A172 (cell line): ENCODE measurements around the gene MAPK8. TPM values are rescaled to one million over a fixed set of nuclear protein-coding genes. Genes with fewer than 3 reads are reported as not detected.

Experiments
- DNase-seq: peaks from one replicate; pipeline ENCODE4 v3.0.0-alpha.2; 2015; ENCODE audit warnings: low spot score
- total RNA-seq: library from RNA; depleted of rRNA; stranded (reverse); fragments of >200 nt; shearing (Covaris generic); gene quantifications from 2 replicates; pipeline ENCODE4 v1.2.3, GENCODE V29; 2014

The MAPK8 gene
- total RNA-seq, 1 experiment from 2014 or later, result 43.6 TPM

GRCh38 chr10:48382982-48383381 is 76.5 kb downstream of the MAPK8 start:
- DNase-seq, result no peak

- DNase-seq, result no peak
Measured at GRCh38 chr10:48383393-48383792, 76.9 kb downstream of the MAPK8 start.

GRCh38 chr10:48384699-48384982 is 78.2 kb downstream of the MAPK8 start:
- DNase-seq, result no peak

- DNase-seq, result no peak
Measured at GRCh38 chr10:48389272-48389671, 82.8 kb downstream of the MAPK8 start.

GRCh38 chr10:48389846-48390557 is 83.5 kb downstream of the MAPK8 start:
- DNase-seq, result no peak

GRCh38 chr10:48390558-48390871 is 84.0 kb downstream of the MAPK8 start:
- DNase-seq, result no peak

- DNase-seq, result peak; percentile 69
Measured at GRCh38 chr10:48390933-48391845, 84.7 kb downstream of the MAPK8 start.

DNA sequence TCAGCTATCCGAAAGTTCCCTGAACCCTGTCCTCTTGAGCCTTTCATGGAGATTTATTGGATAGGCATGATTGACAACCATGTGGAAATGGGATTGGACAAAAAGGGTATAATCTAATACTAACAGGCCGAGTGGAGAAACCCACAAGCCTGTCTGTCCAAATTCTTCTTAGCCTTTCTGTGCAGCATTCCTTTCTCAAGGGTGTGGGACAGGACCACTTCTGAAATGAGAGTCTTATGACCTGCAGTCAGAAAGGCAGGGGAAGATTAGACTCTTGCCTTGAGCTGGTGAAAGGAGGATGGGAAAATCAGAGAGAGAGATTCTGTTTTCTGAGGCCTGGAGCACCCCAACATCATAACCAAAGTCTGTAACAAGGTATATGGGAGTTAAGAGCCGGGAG is 85.5 kb downstream of the MAPK8 start:
- DNase-seq, result no peak

DNA sequence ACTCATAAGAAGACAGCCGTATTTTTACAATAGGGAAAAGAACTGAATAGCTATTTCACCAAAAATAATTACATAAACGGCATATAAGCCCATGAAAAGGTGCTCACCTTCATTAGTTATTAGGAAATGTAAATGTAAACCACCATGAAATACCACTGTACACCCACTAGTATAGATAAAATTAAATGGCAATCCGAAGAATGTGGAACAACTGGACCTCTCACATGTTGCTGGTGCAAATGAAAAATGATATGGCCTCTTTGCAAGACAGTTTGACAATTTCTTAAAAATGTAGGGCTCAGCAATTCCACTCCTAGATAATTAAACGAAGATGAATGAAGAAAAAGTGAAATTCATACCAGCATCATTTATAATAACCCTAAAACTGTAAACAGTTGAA is 91.8 kb downstream of the MAPK8 start:
- no peak for DNase-seq

DNA sequence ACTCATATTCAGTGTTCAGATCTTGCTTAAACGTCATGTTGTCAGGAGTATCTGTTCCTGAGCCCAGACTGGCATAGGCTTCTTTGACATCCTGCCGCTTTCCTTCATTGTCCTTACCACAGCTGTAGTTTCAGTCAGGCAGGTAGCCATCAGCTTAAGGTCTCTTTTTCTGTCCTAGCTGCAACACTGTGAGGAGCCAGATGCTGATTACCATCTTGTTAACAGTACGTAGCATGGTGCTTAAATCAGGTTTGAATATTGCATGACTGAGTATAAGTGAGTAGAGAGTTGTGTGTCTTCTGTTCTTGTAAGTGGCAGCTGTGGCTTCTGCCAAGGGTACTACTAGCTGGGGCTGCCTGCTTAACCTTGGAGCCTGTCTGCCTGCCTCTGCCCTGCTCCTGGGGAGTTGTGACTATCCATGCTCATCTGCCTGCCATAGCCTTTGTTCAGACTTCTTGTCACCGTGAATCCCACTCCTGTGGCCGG is 92.6 kb downstream of the MAPK8 start:
- DNase-seq, result no peak

GRCh38 chr10:48399551-48399950 is 93.1 kb downstream of the MAPK8 start:
- no peak for DNase-seq

DNA sequence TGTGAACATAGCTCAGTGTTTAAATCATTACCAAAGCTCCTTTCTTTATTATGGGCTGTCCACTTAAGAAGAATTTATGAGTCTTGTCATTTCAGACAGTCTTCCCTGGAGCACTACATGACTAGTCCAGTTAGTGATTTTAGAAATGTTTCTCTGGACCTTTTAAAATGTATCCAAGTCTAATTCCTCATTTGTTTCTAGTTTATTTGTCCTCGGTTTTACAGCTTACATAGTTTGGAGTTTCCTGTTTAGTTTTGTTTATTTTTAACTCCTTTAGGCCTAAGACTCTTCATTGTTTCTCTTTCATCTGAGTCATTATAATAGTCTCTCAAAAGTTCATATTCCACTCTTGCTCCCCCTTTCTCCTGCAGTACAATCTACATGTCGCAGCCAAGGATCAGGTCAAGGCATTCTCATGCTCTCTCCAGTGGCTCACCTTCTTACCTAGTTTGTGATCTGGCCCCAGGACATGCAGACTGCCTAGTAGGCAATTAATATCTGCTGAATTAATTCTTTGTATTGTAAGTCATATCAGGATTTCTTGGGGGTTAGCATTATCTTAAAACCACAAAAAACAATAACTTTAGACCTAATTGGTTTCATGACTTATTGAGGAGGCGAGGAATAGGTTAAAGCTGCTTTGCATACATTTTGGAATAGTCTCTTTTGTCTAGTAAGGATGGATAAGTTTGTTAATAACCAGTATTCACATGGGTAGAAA is 93.8 kb downstream of the MAPK8 start:
- DNase-seq, result peak; percentile 24

GRCh38 chr10:48400850-48401220 is 94.4 kb downstream of the MAPK8 start:
- no peak for DNase-seq

DNA sequence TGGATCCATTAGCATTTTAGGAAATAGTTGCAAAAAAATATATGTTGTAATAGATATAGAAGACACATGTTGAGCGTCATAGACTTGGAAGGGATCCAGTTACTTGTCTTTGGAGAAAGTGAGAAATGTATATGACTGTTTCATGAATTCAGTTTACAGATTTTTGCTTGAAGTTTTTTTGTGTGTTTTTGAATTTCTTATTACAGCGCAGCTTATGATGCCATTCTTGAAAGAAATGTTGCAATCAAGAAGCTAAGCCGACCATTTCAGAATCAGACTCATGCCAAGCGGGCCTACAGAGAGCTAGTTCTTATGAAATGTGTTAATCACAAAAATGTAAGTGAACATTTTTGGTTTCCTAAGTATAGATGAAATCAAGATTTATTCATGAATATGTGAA is 98.2 kb downstream of the MAPK8 start:
- no peak for DNase-seq

- peak; percentile 70 for DNase-seq
Measured at GRCh38 chr10:48406204-48406603, 99.7 kb downstream of the MAPK8 start.

- no peak for DNase-seq
Measured at GRCh38 chr10:48406658-48407057, 100.2 kb downstream of the MAPK8 start.

- no peak for DNase-seq
Measured at GRCh38 chr10:48410503-48410902, 104.0 kb downstream of the MAPK8 start.

DNA sequence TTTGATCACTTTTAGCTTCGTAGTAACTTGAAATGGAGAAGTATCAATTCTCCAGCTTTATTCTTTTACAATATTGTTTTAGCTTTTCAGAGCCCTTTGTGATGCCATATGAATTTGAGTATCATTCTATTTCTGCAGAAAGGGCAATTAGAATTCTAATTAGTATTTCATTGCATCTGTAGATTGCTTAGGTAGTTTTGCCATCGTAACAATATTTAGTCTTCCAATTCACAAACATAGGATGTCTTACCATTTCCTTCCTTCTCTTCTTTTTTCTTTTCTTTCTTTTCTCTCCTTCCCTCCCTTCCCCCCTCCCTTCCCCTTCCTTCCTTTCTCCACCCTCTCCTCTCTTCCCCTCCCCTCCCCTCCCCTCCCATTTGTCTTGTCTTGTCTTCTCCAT is 105.0 kb downstream of the MAPK8 start:
- no peak for DNase-seq

- no peak for DNase-seq
Measured at GRCh38 chr10:48412081-48412480, 105.6 kb downstream of the MAPK8 start.

DNA sequence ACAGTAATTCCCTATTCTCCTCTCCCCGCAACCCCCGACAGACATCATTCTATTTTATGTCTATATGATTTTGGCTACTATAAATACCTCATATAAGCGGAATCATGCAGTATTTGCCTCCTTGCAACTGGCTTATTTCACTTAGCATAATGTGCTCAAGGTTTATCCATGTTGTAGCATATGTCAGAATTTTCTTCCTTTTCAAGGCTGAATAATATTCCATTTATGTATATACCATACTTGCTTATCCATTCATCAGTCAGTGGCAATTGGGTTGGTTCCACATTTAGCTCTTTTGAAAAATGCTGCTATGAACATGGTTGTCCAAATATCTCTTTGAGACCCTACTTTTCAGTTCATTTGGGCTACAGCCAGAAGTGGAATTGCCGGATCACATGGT is 106.5 kb downstream of the MAPK8 start:
- DNase-seq, result no peak

- no peak for DNase-seq
Measured at GRCh38 chr10:48414160-48414559, 107.7 kb downstream of the MAPK8 start.

DNA sequence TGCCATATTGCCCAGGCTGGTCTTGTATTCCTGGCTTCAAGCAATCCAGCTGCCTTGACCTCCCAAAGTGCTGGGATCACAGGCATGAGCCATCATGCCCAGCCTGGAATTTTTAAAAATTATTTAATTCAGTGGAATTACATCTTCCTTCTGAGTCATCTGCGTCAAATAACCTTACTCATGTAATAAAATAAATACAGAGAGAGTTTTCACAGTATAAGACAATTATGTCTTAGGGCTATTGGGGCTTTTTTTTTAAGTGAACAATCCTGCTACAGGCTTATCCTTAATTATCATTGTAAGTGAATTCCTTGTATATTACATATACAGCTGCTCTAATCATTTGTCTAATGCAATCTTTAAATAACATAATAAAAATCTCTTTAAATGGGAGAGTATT is 108.3 kb downstream of the MAPK8 start:
- DNase-seq, result peak; percentile 11
